T-helper 1 cell treated with Interleukin-12 subunit alpha and Interleukin-12 subunit beta and Interleukin-4 antibody, amounts not matched to agents 30 μg/mL and 1 μg/mL, for 36 hours (primary cell): ENCODE results near the gene TNFRSF18.
A peak's percentile ranks its signal among the peaks of the same experiment; 100 is the strongest.

Source experiments
- H3K27ac Mint-ChIP-seq: one replicate; pipeline ENCODE4 v1.8.0; 2021; ENCODE audit warnings: mild to moderate bottlenecking, mixed read lengths
- H3K27me3 Mint-ChIP-seq: one replicate; pipeline ENCODE4 v1.8.0; 2021; ENCODE audit warnings: low read depth, mixed read lengths
- H3K36me3 Mint-ChIP-seq: one replicate; pipeline ENCODE4 v1.8.0; 2021; ENCODE audit warnings: low read depth, mixed read lengths
- H3K4me1 Mint-ChIP-seq: one replicate; pipeline ENCODE4 v1.8.0; 2021; ENCODE audit warnings: low read depth, mixed read lengths
- H3K4me3 Mint-ChIP-seq: one replicate; pipeline ENCODE4 v1.8.0; 2021; ENCODE audit warnings: mild to moderate bottlenecking, moderate library complexity, mixed read lengths
- H3K9me3 Mint-ChIP-seq: one replicate; pipeline ENCODE4 v1.8.0; 2021; ENCODE audit warnings: mixed read lengths

Gene TNFRSF18

DNA sequence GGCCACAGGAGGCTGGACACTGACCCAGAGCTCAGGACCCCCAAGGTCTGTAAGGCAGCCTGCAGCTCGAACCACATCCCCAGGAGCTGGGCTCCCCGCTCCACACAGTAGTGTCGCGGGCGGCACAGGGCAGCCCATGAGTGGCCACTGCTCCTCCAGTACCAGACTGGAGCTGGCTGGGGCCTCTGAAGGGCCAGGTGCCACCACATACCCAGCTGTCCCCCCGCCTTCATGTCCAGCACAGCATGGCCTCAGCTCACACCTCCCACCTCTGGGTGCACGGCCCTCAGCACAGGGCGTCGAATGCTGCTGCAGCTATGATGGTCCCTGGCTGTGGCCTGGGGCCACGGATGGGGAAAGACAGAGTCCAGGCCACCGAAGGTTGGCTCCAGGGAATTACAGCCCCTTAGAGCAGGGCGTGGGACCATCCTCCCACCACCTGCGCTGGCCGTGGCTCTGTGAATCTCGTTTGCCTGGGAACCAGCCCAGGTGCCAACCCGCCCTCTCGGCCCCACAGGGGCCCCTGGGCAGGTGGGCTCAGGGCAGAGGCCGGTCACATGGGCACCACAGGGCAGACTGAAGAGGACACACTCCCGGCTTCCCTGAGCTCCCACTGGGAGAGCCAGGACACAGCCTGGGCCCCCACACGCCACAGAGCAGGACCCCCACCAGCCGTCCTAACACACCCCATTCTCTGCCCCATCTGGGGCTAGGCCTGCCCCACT, 9.7 kb upstream of the TNFRSF18 start:
- Mint-ChIP-seq H3K27ac (peak overlapping the region; percentile 93), H3K4me3 (peak overlapping the region; percentile 77), H3K36me3 (peaks cover 30% of the 10 kb centered on the region), H3K9me3 (no peaks in the 10 kb centered on the region), H3K4me1 (peaks cover 23% of the 10 kb centered on the region), H3K27me3 (no peaks in the 10 kb centered on the region)

- H3K9me3 Mint-ChIP-seq, result no peaks in the 10 kb centered on the region
- H3K36me3 Mint-ChIP-seq, result peaks cover 29% of the 10 kb centered on the region
- H3K4me3 Mint-ChIP-seq, result peak overlapping the region; percentile 77
- H3K27ac Mint-ChIP-seq, result peak overlapping the region; percentile 83
- no peaks in the 10 kb centered on the region for H3K27me3 Mint-ChIP-seq
- H3K4me1 Mint-ChIP-seq, result peaks cover 23% of the 10 kb centered on the region
Measured at GRCh38 chr1:1215080-1215676, 8.8 kb upstream of the TNFRSF18 start.

- peak within 1 kb of the TSS; percentile 77 for H3K4me3 Mint-ChIP-seq
- no peaks in the 10 kb centered on the region for H3K9me3 Mint-ChIP-seq
- H3K27ac Mint-ChIP-seq, result peak within 1 kb of the TSS; percentile 83
- peaks cover 34% of the 10 kb centered on the region for H3K36me3 Mint-ChIP-seq
- no peaks in the 10 kb centered on the region for H3K27me3 Mint-ChIP-seq
- peaks cover 25% of the 10 kb centered on the region for H3K4me1 Mint-ChIP-seq
Measured at GRCh38 chr1:1213345-1214265, 7.2 kb upstream of the TNFRSF18 start, which contains the start of gene TNFRSF4. TNFRSF4 (minus strand) TSS chr1:1214153; CDS start chr1:1214127, 26 bp downstream.

DNA sequence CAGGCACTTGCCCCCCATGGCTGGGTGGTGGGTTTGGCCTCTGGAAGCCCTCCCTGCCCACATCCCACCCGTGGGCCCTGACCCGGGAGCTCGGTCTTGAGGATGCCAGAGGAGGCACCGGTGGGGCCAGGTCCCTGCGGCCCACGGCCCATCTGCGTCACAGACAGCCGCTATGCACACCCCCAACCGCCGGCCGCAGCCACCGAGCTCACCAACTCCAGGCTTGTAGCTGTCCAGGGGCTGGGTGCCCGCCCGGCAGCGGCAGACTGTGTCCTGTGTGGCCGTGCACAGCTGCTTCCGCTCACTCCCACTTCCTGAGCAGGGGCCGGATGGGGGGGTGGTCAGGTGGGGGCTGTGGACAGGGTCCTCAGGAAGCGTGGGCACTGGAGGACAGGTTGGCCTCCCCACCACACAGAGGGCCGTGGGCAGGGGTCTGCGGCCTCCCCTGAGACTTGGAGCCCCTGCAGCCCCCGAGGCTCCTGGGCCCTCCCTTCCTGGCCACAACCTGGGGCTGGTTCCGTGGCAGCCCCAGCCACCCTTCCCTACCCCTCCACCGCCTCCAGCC, 6.5 kb upstream of the TNFRSF18 start:
- H3K4me1 Mint-ChIP-seq, result peaks cover 32% of the 10 kb centered on the region
- peak overlapping the region; percentile 41 for H3K27ac Mint-ChIP-seq
- H3K27me3 Mint-ChIP-seq, result no peaks in the 10 kb centered on the region
- peak overlapping the region; percentile 76 for H3K4me3 Mint-ChIP-seq
- H3K9me3 Mint-ChIP-seq, result no peaks in the 10 kb centered on the region
- peaks cover 28% of the 10 kb centered on the region for H3K36me3 Mint-ChIP-seq

DNA sequence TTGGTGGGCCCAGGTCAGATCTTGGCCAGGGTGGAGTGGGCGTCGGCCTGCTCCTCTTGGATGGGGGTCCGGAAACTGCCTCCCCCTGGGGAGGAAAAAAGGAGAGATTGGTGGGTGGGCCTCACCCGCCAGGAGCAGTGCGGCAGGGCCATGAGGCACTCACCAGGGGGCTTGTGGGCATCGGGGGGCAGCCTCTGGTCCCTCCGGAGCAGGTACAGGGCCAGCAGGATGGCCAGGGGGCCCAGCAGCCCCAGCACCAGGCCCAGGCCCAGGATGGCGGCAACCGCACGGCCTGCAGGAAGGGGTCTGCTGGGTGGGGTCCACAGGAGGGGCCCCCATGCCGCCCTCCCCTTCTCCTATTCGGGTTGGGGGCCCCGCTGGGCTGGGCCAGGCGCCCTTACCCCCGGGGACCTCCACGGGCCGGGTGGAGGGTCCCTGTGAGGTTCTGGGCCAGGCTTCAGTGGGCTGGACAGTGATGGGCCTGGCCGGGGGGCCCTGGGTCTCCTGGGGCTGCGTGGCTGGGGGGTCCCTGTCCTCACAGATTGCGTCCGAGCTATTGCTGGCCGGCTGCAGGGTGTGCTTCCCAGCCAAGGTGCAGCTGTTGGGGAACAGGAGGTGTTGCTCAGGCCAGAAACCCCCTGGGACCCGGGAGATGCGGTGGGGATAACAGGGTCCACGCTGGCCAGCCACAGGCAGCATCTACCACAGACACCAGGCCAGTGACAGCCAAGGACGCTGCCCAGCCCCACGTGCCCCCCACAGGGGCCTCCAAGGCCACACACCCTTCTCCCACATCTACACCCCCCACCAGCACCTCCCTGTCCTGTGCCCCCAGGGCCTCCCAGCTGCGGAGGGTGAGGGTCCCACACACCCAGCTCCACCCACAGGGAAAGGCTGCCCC, 5.4 kb upstream of the TNFRSF18 start:
- peaks cover 27% of the 10 kb centered on the region for H3K36me3 Mint-ChIP-seq
- H3K9me3 Mint-ChIP-seq, result no peaks in the 10 kb centered on the region
- H3K27me3 Mint-ChIP-seq, result no peaks in the 10 kb centered on the region
- H3K4me3 Mint-ChIP-seq, result peak overlapping the region; percentile 71
- peaks cover 32% of the 10 kb centered on the region for H3K4me1 Mint-ChIP-seq
- H3K27ac Mint-ChIP-seq, result peak overlapping the region; percentile 76

GRCh38 chr1:1210726-1211540, 4.5 kb upstream of the TNFRSF18 start:
- H3K4me1 Mint-ChIP-seq, result peaks cover 29% of the 10 kb centered on the region
- H3K4me3 Mint-ChIP-seq, result peak overlapping the region; percentile 59
- no peak overlapping the region for H3K27ac Mint-ChIP-seq
- H3K9me3 Mint-ChIP-seq, result no peaks in the 10 kb centered on the region
- H3K27me3 Mint-ChIP-seq, result no peaks in the 10 kb centered on the region
- peaks cover 23% of the 10 kb centered on the region for H3K36me3 Mint-ChIP-seq

- peak overlapping the region; percentile 99 for H3K27ac Mint-ChIP-seq
- H3K4me1 Mint-ChIP-seq, result peaks cover 18% of the 10 kb centered on the region
- H3K36me3 Mint-ChIP-seq, result peaks cover 19% of the 10 kb centered on the region
- H3K9me3 Mint-ChIP-seq, result no peaks in the 10 kb centered on the region
- no peaks in the 10 kb centered on the region for H3K27me3 Mint-ChIP-seq
- H3K4me3 Mint-ChIP-seq, result peak overlapping the region; percentile 85
Measured at GRCh38 chr1:1208713-1209433, 2.5 kb upstream of the TNFRSF18 start.

- Mint-ChIP-seq H3K9me3 (no peaks in the 10 kb centered on the region), H3K36me3 (peaks cover 19% of the 10 kb centered on the region), H3K27me3 (no peaks in the 10 kb centered on the region), H3K4me1 (peaks cover 18% of the 10 kb centered on the region), H3K27ac (peak overlapping the region; percentile 99), H3K4me3 (peak overlapping the region; percentile 79)
Measured at GRCh38 chr1:1207571-1207892, 1.1 kb upstream of the TNFRSF18 start.

- Mint-ChIP-seq H3K4me1 (peaks cover 18% of the 10 kb centered on the region), H3K27ac (peak overlapping the region; percentile 80), H3K4me3 (peak overlapping the region; percentile 74), H3K9me3 (no peaks in the 10 kb centered on the region), H3K27me3 (no peaks in the 10 kb centered on the region), H3K36me3 (peaks cover 16% of the 10 kb centered on the region)
Measured at GRCh38 chr1:1206966-1207531, 657 bp upstream of the TNFRSF18 start.

GRCh38 chr1:1205769-1206375, 520 bp downstream of the TNFRSF18 start:
- H3K9me3 Mint-ChIP-seq, result no peaks in the 10 kb centered on the region

GRCh38 chr1:1204998-1205768, 1.2 kb downstream of the TNFRSF18 start:
- Mint-ChIP-seq H3K4me3 (peak overlapping the region; percentile 74), H3K9me3 (no peaks in the 10 kb centered on the region), H3K27ac (peak overlapping the region; percentile 57), H3K27me3 (no peaks in the 10 kb centered on the region), H3K4me1 (peaks cover 20% of the 10 kb centered on the region), H3K36me3 (peaks cover 10% of the 10 kb centered on the region)

More at GRCh38 chr1:1205769-1206375, 520 bp downstream of the TNFRSF18 start:
- Mint-ChIP-seq H3K4me3 (peak overlapping the region; percentile 74), H3K27ac (peak overlapping the region; percentile 80), H3K36me3 (peaks cover 11% of the 10 kb centered on the region), H3K4me1 (peaks cover 17% of the 10 kb centered on the region), H3K27me3 (no peaks in the 10 kb centered on the region)
